Effector memory CD8-positive, alpha-beta T cell (primary cell): Measurements from ENCODE around the gene CEP78.

Source experiments
- ATAC-seq: fragments of 150-1000 bp; cut with Tn5 transposase; replicated peaks from 2 replicates; pipeline ENCODE4 v1.10.0; 2021; ENCODE audit warnings: mild to moderate bottlenecking, moderate library complexity
- DNase-seq, 3 experiments: peaks; one replicate each; pipeline ENCODE4 v3.0.0; 2021
- H3K27ac Mint-ChIP-seq, 2 donors: one replicate each; pipeline ENCODE4 v1.8.0; 2022; ENCODE audit warnings: mild to moderate bottlenecking in 2 of 2, mixed read lengths in 2 of 2, moderate library complexity in 2 of 2
- H3K27me3 Mint-ChIP-seq, 2 donors: one replicate each; pipeline ENCODE4 v1.8.0; 2022; ENCODE audit warnings: mixed read lengths in 2 of 2
- H3K36me3 Mint-ChIP-seq: one replicate; pipeline ENCODE4 v1.8.0; 2022; ENCODE audit warnings: mild to moderate bottlenecking, moderate library complexity, mixed read lengths; ENCODE audit not compliant: insufficient read depth
- H3K4me1 Mint-ChIP-seq, 2 donors: one replicate each; pipeline ENCODE4 v1.8.0; 2022; ENCODE audit warnings: low read depth in 2 of 2, mixed read lengths in 2 of 2
- H3K4me3 Mint-ChIP-seq, 2 donors: one replicate each; pipeline ENCODE4 v1.8.0; 2022; ENCODE audit warnings: mild to moderate bottlenecking in 2 of 2, mixed read lengths in 2 of 2, moderate library complexity in 2 of 2
- H3K9me3 Mint-ChIP-seq, 2 donors: one replicate each; pipeline ENCODE4 v1.8.0; 2022; ENCODE audit warnings: mixed read lengths in 2 of 2

Gene CEP78

DNA sequence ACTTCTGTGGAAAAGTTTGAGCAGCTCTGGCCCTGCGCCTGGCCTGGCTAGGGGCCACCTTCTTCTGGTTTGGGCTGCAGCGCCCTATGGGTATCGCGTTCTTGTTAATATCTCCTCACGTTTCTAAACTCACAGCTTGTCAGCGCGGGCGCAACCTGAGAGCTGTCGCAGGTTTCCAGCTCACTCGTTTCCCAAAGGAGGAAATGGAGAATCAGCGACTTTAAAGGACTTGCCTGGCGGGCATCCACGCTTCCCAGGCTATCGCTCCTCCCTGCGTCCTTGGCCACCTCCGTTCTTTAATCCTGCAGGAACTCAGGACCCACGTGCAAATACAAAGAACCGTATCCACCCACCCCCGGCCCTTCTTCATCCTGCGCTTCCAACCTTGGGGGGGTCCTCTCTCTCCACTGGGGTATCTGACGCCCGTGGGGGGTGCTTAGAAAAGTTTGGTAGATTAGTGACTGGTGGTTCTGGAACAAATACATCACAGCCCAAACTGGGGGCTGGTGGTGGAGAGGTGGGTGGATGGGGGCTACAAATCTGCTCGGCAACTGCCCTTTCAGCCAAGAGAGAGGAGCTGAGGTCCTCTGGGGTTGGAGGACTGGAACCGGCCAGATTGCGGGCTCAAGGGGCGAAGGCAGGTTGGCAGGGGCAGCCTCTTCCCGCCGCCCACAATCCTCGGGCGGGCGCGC, 60.5 kb downstream of the CEP78 start:
- H3K36me3 Mint-ChIP-seq: peaks cover 8% of the 10 kb centered on the region
- H3K9me3 Mint-ChIP-seq: no peaks in the 10 kb centered on the region
- H3K27me3 Mint-ChIP-seq: no peaks in the 10 kb centered on the region
- H3K4me3 Mint-ChIP-seq: peak overlapping the region; percentile 85 to 93
- H3K4me1 Mint-ChIP-seq: peaks cover 17 to 22% of the 10 kb centered on the region in 2 donors
- DNase-seq (no peak), ATAC-seq (no peak)
- H3K27ac Mint-ChIP-seq: peak overlapping the region; percentile 77 to 82

DNA sequence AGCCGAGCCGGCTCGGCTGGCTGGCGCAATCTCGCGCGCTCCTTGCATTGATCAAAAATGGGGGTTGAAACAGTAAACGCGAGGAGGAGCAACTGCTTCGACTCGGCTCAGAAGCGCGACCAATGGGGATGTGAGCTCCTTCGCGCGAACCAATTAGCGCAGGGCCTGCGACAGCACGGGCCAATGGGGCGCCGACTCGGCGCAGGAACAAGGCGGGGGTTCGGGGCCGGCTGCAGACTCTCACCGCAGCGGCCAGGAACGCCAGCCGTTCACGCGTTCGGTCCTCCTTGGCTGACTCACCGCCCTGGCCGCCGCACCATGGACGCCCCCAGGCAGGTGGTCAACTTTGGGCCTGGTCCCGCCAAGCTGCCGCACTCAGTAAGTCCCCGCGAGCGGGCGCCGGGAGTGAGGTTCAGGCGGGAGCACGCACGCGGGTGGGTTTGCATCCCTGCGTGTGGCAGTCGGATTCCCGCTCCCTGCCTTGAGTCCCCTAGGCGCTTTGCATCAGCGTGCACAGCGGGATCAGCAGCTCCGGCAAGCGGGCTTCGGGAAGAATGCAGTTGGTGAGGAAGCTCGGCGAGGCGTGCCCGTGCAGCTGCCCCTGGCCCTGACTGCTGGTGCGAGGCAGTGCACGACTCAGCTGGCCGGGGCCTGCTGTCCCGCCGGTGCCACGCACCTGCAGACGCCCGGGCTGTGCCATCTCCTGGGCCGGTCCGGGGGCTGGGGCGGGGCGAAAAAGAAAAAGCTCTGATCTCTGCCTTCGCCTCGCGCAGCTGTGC, 61.2 kb downstream of the CEP78 start, which contains the start of gene PSAT1:
Gene PSAT1 (plus strand): TSS at position 233 of the 779 bp plus-strand sequence. CDS start 86 bp downstream, at position 319.
- H3K4me1 Mint-ChIP-seq: peaks cover 17 to 22% of the 10 kb centered on the region in 2 donors

DNA sequence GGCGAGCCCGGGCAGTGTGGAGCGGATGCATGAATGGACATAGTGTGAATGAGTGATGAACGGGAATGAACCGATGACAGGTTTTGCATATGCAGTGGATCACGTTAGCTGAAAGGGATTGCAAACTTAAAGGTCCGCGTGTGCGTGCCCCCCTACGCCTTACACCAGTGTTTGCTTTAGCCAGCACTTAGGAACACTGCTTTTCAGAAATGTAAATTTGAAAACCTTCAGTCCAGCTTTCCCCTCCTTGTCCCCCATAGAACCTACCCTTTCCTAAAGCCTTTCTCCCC, 61.7 kb downstream of the CEP78 start:
- no peak overlapping the region for H3K27ac Mint-ChIP-seq
- ATAC-seq (no peak), DNase-seq (no peak)
- H3K36me3 Mint-ChIP-seq: peaks cover 8% of the 10 kb centered on the region
- H3K9me3 Mint-ChIP-seq: no peaks in the 10 kb centered on the region
- H3K4me1 Mint-ChIP-seq: peaks cover 17 to 20% of the 10 kb centered on the region in 2 donors
- no peaks in the 10 kb centered on the region for H3K27me3 Mint-ChIP-seq
- H3K4me3 Mint-ChIP-seq: peak overlapping the region; percentile 85 to 93

More for the DNA sequence above, 61.2 kb downstream of the CEP78 start, which contains the start of gene PSAT1:
- H3K27ac Mint-ChIP-seq: peak within 1 kb of the TSS; percentile 77 to 82
- no peaks in the 10 kb centered on the region for H3K27me3 Mint-ChIP-seq
- ATAC-seq (peak; percentile 97), DNase-seq (peak; percentile 73 to 79 (median 75))
- no peaks in the 10 kb centered on the region for H3K9me3 Mint-ChIP-seq
- H3K36me3 Mint-ChIP-seq: peaks cover 8% of the 10 kb centered on the region
- peak within 1 kb of the TSS; percentile 85 to 93 for H3K4me3 Mint-ChIP-seq

DNA sequence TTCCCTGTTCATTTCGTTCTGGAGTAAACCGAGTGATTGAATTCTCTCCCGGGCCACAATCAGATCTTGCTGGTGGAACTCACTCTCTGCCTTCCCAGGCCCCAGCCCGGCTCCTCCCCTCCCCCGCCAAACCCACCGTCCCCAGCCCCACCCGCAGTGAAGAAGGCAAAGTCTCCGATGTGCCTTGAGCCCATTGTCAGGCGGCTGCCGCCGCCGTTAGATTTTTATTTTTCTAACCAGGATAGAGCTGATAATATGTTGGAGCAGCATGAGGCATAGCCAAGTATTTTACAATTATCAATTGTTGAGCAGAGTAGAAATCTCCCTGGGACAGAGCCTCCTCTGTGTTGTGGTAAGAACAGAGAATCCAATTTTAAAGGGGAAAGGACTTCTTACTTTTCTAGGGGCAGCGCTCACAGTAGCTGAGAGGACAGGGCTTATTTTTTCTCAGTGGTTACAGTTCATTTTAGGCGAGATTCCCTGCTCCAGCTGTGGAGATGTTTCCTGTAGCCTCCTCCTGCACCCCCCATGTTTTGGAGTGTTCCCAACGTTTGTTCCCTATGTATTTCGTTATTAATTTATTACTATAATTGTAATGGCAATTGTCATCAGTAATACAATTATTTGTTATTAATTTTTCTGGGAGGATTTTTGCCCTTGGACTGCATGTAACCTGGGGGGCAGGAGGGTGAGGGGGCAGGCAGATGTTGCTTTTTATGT, 62.3 kb downstream of the CEP78 start:
- Mint-ChIP-seq H3K27ac (no peak overlapping the region), H3K36me3 (peaks cover 8% of the 10 kb centered on the region), H3K4me3 (peak overlapping the region; percentile 85 to 93), H3K4me1 (peaks cover 16 to 17% of the 10 kb centered on the region in 2 donors), H3K27me3 (no peaks in the 10 kb centered on the region), H3K9me3 (no peaks in the 10 kb centered on the region)
- DNase-seq (no peak), ATAC-seq (no peak)

DNA sequence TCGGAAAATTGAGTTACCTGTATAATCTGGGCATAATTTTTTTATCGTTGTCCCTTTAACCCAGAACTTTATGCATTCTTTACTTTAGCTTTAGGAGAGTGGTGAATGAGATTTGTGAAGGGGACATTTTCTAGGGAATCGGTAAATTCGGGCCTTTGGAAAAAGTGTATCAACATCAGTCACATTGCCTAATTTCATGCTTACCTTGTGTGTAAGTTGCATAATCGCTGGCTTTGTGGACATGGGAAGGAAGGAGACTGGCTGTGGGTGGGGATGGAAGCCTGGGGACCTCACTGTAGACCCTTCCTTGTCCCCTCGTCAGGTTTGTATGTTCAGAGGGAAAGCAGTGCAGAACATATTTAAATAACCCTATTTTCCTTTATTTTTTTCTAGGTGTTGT, 64.3 kb downstream of the CEP78 start:
- Mint-ChIP-seq H3K27ac (no peak overlapping the region), H3K4me1 (peaks cover 16 to 17% of the 10 kb centered on the region in 2 donors), H3K27me3 (no peaks in the 10 kb centered on the region), H3K9me3 (no peaks in the 10 kb centered on the region), H3K4me3 (no peak overlapping the region), H3K36me3 (peaks cover 12% of the 10 kb centered on the region)
- no peak for ATAC-seq
- no peak for DNase-seq

DNA sequence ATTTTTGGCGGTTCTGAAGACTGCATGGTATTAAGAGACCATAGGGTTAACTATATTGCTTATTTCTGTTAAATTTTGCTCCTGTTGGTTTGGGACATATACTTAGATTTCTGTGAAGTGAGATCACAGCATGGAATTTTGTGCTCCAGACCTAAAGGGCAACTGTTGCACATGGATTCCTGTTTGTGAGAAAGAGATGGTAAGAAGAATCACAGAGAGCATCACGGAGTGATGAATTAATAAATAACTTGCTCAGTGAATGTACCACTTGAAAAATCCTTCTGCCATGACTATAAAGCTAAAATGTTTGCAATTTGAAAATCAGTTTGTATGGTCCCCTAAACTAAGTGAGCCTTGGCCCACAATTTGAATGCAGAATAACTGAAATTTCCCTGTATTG, 65.6 kb downstream of the CEP78 start:
- H3K27ac Mint-ChIP-seq: no peak overlapping the region
- DNase-seq (no peak), ATAC-seq (no peak)
- no peaks in the 10 kb centered on the region for H3K9me3 Mint-ChIP-seq
- H3K36me3 Mint-ChIP-seq: peaks cover 11% of the 10 kb centered on the region
- H3K27me3 Mint-ChIP-seq: no peaks in the 10 kb centered on the region
- H3K4me3 Mint-ChIP-seq: no peak overlapping the region
- H3K4me1 Mint-ChIP-seq: peaks cover 13% of the 10 kb centered on the region in 2 donors

DNA sequence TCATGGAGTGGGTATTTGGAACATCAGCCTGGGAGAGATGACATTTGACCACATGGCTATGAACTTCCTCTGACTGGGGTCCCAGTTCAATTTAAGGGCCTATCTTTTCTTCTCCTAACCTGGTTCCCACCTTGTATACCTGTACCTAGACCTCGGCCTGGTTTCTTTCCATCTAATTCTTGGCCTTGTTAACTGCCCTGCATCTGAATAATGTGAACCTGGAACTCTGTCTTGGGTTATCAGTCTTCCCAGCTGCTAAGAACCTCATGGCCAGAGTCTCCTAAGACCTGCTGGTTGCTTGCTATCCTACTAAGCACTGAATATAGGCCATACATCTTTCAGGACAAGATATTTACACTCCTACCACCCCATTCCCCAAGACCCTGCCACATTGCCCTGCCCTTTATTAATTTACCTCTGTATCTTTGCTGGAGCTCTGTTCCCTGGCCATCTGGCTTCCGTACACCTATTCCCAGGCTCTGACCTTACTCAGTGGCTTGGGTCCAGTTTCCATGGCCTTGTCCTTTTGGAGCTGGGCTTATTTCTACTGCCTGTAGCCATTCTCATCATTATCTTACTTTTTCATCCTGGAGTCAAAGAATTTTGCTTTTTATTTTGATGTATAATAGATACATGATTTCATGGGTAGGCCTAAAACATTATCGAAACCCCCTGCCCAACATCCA, 67.6 kb downstream of the CEP78 start:
- Mint-ChIP-seq H3K27me3 (no peaks in the 10 kb centered on the region), H3K4me3 (no peak overlapping the region), H3K9me3 (no peaks in the 10 kb centered on the region), H3K4me1 (no peaks in the 10 kb centered on the region), H3K27ac (no peak overlapping the region), H3K36me3 (peaks cover 4% of the 10 kb centered on the region)
- no peak for DNase-seq
- ATAC-seq: no peak

DNA sequence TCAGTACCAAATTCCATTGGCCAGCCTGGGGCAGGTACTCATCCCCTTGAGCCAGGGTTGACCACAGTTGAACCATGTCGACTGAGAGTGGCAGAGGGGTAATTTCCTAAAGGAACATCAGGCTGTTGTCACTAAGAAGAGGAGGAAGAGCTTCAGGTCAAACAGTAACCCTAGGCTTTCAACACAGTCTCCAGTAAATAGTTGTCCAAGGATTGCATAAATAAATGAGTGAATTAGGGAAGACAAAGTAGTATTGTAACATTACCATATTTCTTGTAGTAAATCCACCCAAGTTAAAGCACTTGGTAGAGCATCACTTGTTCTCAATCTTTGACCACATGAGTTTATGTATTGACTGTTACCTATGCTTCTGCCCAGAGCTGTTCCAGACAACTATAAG, 68.5 kb downstream of the CEP78 start:
- Mint-ChIP-seq H3K9me3 (no peaks in the 10 kb centered on the region), H3K4me3 (no peak overlapping the region), H3K36me3 (peaks cover 4% of the 10 kb centered on the region), H3K27ac (no peak overlapping the region), H3K27me3 (no peaks in the 10 kb centered on the region), H3K4me1 (no peaks in the 10 kb centered on the region)
- DNase-seq (no peak), ATAC-seq (no peak)

DNA sequence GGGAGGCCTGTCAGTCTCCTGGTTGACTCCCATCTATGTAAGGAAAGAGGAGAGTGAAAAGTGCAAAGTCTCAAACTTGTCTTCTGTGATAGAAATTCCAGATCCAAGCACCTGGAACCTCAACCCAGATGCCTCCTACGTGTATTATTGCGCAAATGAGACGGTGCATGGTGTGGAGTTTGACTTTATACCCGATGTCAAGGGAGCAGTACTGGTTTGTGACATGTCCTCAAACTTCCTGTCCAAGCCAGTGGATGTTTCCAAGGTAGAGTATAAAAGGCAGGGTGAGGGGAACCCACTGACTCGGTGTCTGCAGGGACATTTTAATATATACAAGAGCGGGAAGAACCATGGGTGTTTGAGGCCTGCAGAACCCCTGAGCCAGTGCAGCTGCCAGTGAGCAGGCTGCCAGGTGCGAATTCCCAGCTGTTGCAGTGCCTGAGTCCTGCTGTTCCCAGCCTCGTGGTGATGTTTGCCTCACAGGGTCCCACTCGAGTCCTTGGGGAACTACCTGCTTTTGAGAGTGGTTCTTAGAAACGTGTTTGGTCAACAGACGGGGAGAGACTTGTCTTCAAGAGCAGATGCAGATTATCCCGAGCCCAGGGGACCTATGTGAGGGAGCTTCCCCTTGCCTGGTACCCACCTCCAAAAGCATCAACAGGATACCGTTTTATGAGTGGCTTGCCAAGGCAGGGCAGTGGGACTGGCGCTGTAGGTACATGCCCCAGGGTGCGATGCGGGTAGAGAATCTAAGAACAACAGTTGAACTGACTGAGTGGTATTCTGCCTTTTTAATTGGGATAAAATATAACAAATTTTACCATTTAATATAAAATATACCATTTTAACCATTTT, 70.6 kb downstream of the CEP78 start:
- Mint-ChIP-seq H3K27me3 (no peaks in the 10 kb centered on the region), H3K36me3 (peaks cover 4% of the 10 kb centered on the region), H3K9me3 (no peaks in the 10 kb centered on the region), H3K4me1 (no peaks in the 10 kb centered on the region), H3K27ac (no peak overlapping the region), H3K4me3 (no peak overlapping the region)
- DNase-seq (no peak), ATAC-seq (no peak)

DNA sequence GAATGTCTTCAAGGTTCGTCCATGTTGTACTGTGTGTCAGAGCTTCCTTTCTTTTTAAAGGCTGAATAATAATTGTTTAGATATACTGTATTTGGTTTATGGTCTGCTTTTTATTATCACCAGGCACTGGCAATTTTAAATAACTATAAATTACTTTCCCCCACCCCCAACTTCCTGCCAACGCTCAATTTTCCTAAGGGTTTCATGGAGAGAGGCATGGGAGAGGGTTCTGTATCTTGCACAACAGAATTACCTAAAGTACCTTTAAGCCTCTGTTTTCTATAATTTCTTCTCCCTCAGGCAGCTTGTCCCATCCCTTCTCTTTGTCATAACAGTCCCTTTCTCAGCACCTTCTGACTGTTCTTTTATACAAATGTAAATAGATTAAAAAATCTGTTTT, 71.5 kb downstream of the CEP78 start:
- Mint-ChIP-seq H3K9me3 (no peaks in the 10 kb centered on the region), H3K27me3 (no peaks in the 10 kb centered on the region), H3K4me3 (no peak overlapping the region), H3K27ac (no peak overlapping the region), H3K4me1 (no peaks in the 10 kb centered on the region), H3K36me3 (peaks cover 4% of the 10 kb centered on the region)
- no peak for DNase-seq
- ATAC-seq: no peak

DNA sequence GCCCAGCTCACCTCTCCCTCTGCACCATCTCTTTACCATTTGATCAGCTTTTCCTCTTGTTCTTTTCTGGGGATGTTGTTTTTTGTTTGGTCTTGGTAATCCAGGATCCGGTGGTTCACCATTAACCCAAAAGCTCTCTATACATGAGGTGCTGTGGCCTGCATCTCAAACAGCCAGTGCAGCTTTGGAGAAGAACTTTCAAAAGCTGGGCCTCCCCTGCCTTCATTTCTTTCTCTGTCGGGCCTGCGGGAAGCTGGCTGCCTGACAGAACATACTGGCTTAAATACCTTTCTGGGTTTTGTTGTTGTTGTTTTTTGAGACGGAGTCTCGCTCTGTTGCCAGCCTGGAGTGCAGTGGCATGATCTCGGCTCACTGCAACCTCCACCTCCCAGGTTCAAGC, 73.2 kb downstream of the CEP78 start:
- Mint-ChIP-seq H3K9me3 (no peaks in the 10 kb centered on the region), H3K4me3 (no peak overlapping the region), H3K4me1 (no peaks in the 10 kb centered on the region), H3K27ac (no peak overlapping the region), H3K36me3 (peaks cover 8% of the 10 kb centered on the region), H3K27me3 (no peaks in the 10 kb centered on the region)
- DNase-seq (no peak), ATAC-seq (no peak)

DNA sequence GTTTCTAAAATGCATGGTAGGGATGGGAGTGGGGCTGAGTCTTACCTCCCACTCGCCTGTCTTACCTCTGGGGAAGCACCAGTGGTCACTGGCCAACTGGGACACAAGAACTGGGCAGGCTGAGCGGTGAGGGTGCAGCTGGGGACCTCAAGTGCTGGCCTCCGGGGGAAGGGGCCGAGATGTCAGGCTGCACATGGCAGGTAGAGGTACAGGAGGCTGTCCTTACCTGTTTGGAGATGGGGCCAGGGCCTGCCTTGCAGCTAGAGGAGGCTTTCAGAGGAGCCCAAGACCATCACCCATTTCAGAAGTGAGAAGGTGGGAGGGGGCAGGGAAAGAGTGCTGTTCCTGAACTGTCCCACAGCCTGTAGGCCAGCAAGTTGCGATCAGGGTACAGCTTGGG, 75.2 kb downstream of the CEP78 start:
- Mint-ChIP-seq H3K36me3 (peaks cover 4% of the 10 kb centered on the region), H3K27ac (no peak overlapping the region), H3K4me1 (no peaks in the 10 kb centered on the region), H3K4me3 (no peak overlapping the region), H3K27me3 (no peaks in the 10 kb centered on the region), H3K9me3 (no peaks in the 10 kb centered on the region)
- no peak for DNase-seq
- no peak for ATAC-seq
